Stimulated activated CD4-positive, alpha-beta T cell treated with anti-CD3 and anti-CD28 coated beads, Interleukin-4, amount 100 ng/mL, for 48 hours (primary cell): ENCODE data around the gene LRRC28.
"Not testable (repeated sequence)": the region's sequence is repeated elsewhere in the genome, so short reads cannot be mapped to it uniquely, and the experiment has no call there.

Experiments used
- DNase-seq, 2 donors: peaks; one replicate each; pipeline ENCODE4 v3.0.0-alpha.2; 2020; ENCODE audit warnings: low read depth in 2 of 2

LRRC28 gene

DNA sequence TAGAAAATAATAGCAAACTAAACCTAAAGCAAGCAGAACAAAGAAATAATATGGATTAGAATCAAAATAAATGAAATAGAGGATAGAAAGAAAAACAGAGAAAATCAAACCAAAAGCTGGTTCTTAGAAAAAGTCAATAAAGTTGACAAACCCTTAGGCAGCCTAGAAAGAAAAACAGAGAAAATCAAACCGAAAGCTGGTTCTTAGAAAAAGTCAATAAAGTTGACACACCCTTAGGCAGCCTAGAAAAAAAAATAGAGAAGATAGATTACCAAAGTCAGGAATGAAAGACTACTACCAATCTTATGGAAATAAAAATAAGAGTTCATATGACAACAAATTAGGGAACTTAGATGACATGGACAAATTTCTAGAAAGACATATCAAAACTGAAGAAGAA is 142.4 kb downstream of the LRRC28 start:
- no peak for DNase-seq

DNA sequence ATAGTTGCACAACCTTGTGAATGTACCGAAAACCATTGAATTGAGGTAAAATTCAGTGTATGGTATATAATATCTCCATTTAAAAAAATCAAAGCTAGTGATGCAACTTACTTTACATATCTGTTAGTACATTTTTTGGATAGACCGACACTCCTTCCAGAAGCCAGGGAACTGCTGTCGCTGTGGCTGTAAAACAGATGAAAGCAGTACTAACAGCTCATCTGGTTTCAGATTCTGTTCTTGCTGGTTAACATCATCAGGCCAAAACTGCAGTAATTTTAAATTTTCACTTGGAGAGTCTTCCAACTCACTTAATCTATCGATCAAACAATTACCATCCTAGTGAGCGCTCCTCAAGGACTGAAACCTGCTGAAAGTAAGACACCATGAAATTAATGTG is 145.1 kb downstream of the LRRC28 start:
- DNase-seq = no peak

DNA sequence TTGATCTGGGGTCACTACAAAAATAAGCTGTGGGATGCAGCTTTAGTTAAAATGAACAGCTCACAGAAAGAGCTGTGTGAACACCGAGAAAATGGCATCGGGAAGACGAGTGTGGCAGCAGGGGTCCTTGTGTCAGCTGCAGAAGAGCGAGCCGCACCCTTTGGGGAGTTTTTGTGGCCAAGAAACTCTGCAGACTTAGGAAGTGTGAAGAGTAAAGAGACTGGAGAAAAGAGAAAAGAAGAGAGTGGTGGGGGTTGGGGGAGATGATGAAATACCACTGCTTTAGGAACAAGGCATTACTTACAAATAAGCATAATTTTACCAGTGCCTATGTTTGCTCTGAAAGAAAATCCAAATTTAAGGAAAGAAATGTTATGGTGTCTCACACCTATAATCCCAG is 147.8 kb downstream of the LRRC28 start:
- no peak for DNase-seq

DNA sequence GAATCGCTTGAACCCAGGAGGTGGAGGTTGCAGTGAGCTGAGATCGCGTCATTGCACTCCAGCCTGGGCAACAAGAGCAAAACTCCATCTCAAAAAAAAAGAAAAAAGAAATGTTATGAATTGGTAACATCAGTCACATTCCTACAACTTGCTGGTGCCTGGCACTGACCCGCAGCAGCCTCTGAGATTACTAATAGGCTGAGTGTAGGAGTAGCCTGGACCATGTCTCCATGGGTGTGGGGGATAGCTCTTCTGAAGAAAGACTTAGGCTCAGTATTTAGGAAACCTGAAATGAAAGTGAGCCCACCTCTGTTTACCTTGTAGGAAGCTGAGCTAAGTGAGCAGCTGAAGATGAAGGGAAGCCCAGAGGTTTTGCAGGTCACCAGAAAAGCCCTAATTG is 148.3 kb downstream of the LRRC28 start:
- no peak for DNase-seq

DNA sequence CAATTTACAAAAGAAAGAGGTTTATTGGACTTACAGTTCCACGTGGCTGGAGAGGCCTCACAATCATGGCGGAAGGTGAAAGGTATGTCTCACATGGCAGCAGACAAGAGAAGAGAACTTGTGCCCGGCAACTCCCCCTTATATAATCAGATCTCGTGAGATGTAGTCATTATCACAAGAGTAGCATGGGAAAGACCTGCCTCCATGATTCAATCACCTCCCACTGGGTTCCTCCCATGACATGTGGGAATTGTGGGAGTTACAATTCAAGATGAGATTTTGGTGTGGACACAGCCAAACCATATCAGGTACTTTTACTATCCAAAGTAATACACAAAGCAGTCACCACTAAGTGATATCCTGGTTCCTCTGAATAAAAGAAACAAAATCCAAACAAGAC is 149.9 kb downstream of the LRRC28 start:
- not testable (repeated sequence) for DNase-seq

DNA sequence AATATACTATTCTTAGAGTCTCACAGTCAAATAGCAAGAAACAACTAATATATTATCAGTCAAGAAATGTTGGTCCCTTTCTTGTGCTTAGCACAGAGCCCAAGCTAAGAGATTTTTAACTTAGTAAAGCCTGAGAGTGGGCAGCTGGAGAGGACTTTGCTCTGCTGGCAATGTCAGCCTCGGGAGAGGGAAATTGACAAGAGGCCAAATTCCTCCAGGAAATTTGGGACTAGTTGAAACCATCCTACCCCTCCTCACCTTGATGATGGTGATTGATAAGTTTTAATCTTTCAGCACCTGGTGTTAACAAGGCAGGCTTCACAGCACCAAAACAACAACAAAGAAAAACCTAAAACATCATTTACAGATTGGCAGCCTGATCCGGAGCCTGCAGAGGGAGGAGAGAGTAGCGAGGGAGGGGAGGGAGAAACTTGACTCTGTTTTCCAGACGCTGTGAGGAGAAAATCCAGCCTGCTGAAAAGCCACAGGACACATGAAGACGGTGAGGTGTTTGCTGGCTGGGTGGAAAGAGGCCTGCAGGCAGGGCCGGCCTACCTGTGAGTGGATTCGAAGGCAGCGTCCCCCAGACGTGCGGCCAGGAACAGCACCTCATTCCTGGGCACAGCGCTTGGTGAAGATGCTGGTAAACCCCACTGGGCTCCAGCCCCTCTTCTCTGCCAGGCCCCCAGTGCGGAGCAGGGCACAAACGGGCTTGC is 150.9 kb downstream of the LRRC28 start:
- DNase-seq = no peak

DNA sequence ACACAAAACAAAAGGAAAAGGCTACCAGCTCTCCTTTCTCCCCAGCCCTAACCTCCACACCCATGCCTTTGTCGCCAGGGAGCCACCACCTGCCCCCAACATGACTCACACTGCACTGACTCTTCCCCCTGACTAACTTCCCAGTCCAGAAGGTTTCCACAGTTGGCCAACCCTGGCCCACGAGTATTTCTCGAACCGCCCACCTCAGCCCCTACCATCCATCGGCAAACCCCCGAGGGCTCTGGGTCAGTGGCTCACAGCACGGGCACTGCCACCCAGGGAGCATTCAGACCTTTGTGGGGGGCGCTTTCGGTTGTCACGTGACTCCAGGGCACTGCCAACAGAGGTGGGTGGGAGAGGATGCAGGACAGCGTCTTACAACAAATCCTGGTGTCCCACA is 152.3 kb downstream of the LRRC28 start:
- DNase-seq = no peak

DNA sequence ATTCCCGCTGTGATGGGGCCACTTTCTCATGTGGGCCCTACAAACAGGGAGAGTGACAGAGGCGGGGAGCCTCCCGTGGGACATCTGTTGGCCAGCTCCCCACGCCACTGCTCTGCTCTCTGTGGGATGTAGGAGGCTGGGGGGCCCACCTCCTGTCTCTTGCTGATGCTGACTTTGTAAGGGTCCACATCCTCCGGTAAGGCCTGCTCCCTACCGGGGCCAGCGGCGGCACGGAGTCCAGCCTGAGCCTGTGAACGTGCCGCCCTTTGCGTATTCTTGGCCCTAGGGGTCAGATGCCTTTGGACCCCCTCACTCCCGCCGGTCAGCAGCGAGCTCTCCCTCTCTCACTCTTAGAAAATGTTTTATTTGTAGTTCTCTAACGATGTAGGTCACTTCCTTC is 153.2 kb downstream of the LRRC28 start:
- no peak for DNase-seq

DNA sequence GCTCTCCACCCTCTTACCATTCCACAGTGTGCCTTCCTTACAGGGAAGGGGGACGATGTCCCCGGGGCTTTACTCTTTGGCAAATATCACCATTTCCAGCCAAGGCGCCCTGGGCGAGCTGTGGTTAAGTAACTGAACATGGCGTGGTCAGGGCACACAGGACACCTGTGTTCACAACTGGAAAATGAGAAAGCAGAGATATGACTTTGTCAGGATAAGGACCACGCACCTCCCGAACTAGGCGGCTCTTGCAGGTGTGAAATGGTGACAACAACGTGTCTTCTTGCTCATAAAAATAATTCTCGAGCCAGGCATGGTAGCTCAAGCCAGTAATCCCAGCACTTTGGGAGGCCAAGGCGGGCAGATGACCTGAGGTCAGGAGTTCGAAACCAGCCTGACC is 154.8 kb downstream of the LRRC28 start:
- no peak for DNase-seq

DNA sequence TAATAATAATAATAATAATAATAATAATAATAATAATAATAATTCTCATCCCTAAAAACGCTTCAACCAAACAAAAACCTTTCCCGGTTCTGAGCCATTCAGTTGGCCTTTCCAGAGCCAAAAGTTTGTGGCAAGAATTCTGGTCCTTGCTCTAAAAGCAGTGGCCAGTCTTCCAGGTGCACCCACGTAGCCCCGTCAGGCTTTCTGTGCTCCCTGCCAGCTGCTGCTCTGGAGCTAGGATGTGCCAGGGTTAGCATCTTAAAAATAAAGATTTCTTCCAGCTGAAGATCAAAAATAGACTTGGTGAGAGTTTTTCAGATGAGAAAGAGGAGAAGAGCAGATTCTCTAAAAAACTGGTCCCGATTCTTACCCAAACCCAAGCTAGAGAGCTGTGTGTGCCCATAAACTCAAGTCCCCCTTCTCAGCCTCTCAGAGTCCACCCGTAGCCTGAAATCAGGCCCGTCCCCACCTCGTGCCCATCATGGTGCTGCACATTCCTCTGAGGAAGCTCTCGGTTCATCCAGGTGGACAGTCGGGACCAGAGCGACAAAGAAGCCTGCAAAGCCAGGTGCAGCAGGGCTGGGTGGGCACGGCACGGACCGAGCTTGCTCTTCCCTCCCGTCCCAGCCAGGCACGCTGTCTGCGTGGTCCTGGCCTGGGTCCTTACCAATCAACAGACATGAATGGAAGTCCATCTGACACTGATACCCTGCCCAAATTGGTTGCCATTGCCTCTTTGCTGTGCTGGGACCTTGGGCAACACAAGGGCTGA is 155.6 kb downstream of the LRRC28 start:
- DNase-seq = no peak

DNA sequence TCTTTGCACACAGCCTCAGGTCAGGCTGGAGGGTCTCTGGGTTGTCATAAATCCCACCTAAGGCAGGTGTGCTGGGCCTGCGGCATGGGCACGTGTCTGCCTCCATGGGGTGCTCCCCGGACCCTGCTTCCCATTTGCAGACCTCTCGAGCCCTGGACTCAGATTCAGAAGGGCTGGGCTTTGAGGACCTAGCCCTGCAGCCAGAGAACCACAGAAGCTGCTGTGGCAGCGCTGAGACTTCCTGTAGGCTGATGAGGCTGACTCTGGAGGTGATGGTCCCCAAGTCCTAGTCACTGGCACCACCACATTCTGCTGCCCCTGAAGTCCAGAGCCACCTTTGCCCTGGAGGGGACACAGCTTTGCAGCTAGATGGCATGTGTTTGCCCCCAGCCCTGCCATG is 156.4 kb downstream of the LRRC28 start:
- DNase-seq = no peak

DNA sequence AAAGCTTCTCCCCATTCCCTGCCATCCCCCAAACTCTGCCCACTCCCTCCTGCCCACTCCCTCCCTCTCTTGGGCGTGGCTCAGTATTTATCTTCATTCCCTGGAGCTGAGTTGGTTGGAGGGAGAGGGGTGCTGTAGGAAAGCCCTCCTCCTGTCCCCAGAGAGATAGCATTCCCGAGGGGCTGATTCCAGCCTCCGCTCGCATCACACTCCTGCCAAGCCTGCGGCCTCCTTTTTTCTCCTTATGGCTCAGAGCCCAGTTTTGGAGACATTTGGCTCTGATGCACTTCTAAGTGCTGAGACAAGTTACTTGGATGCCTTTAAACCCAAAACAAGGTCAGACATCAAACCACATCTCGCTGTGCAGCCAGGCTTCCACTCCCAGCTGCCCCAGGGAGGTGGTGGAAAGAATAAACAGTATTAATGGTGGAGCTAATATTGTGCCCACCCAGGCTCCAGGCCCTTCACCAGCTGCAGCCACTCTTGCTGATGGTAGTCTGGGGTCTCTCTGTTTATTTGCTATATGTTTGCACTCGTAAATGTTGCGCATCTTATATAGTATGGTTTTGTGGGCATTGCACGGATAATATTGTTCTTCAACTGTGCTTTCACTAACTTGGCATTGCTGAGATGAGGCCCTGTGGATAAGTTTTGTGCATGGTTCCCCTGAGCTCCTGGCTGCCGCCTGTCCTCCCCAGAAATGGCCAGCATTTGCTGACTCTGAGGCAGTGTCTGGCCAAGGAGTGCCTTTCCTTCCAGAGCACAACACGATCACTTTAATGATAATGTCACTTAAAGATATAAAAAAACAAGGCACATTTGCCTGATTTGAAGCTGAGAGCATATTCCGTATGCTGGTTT is 157.2 kb downstream of the LRRC28 start:
- DNase-seq = no peak

DNA sequence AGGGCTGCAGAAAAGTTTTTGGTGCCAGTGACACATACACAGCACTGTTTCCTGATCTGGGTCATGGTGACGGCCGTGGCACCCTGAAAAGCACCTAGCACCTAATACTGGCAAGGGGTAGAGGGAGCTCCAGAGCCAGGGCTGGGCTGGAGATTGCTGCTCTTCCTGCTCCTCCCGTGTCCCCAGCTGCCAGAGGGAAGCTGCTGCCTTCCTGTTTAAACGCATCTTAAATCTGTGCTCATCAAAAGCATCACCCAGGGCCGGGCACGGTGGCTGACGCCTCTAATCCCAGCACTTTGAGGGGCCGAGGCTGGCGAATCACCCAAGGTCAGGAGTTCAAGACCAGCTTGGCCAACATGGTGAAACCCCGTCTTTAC is 157.8 kb downstream of the LRRC28 start:
- DNase-seq = no peak

DNA sequence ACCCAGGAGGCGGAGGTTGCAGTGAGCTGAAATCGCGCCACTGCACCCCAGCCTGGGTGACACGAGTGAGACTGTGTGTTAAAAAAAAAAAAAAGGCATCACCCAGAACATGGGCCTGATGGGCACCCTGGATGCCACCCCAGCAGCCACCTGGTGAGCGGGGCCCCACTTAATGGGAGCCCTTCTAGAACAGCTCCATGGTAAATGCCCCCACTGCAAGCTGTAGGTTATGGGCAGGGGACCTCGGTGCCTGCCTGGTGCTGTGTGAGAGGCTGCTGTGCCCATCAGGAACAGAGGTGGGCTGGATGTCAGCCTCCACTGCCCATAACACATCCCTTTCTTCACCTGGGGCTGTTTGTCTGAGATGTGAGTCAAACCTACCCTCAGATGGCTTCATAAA is 158.3 kb downstream of the LRRC28 start:
- DNase-seq = no peak

DNA sequence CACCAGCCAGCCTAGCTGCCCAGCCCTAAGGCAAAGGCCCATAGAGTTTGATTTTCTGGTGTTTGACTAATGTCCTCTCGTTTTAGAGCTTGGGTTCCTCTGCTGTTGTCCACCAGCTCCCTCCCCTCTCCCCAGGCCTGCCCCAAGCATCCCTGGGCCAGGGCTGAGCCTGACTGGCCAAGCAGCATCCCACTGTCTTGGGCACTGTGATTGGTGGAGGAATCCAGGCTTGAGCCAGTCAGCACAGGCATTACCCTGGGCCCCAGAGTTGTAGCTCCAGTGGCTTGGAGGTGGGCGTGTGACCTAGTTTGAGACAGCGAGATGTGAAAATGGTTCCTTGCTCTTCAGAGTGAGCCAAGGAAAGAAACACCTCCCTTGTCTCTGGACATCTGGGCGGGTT is 159.2 kb downstream of the LRRC28 start:
- no peak for DNase-seq

DNA sequence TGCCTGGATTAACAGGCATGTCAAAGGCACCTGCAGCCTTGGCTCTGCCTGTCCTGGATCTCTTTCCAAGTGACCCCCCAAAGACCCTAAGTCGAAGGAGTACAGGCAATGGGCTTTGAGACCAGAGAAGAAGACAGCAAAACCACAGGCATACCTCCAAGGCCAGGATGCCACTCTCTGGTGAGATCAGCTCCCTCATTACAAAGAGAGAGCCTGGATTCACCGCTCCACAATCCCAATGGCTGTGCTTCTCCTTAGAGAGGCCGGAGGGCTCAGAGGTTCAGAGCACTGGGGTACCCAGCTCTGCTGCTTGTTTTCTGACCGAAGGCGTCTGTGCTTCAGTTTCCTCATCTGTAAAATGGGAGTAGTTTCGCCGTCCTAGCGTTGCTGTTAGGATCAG is 160.0 kb downstream of the LRRC28 start:
- DNase-seq = no peak

DNA sequence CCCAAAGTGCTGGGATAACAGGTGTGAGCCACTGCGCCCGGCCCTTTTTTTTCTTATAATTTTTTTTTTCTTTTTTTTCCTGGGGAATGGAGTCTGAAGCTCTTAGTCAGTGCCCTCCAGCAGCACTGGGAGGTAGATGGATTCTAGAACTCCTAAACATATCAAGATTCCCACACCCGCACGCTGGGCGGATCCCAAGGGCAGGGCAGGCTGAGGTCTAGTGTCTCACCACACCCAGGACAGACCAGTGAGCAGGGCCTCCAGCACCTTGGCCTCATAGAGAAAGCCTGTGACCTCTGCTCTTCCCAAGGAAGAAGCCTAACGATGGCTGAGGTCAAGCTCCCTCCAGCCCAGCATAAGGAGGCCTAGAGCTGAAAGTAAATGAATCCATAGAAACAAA is 160.8 kb downstream of the LRRC28 start:
- no peak for DNase-seq

DNA sequence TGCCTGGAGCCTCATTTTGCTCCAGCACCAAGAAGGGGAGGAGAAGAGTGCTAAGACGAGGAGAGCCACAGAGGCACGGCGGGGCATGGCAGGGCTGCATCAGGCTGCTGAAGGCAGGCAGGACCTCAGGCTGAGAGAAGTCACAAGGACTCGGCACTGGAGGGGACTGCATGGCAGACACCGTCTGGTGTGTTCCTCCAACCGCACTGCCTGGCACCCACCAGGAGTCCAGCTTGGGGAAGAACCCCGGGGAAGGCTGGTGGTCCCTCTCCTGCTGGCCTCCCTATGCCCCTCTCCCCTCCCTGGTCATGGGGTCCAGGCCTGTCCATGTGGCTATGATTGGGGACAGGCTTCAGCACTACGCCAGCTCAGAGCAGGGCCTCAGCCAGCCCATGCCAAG is 161.3 kb downstream of the LRRC28 start:
- DNase-seq = no peak

DNA sequence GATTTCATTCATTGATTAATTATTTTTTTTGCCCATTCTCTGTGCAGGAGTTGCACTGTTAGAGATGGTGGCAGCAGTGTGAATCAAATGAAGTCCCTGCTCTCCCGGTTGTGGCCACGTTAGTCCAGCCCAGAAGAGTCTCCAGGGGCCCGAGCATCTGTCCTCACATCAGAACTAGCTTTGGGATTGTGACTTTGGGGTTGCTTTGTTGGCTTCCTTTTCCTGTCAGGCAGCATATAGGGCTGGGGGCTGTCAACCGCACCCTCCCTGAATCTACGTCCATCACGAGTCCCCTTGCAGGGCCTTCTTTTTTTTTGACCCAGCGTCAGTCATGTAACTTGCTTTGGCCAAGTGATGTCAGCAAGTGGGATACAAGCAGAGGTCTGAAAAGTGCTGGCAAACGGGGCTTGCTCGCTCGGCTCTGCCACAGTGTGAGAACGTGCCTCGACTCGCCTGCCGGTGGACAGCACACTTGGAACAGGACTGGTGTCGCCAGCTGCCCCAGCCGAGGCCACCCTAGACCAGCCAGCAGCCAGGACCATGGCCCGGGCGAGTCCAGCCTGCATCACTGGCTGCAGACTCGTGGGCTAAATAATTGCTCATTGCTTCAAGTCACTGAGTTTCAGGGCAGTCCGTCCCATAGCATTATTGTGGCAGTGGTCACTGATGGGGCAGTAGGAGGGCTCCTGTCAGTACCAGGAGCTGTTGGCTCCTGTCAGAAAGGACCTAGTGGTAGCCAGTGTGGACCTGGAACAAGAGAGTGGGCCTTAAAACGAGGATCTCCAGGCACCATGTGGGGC is 162.9 kb downstream of the LRRC28 start:
- DNase-seq = no peak

DNA sequence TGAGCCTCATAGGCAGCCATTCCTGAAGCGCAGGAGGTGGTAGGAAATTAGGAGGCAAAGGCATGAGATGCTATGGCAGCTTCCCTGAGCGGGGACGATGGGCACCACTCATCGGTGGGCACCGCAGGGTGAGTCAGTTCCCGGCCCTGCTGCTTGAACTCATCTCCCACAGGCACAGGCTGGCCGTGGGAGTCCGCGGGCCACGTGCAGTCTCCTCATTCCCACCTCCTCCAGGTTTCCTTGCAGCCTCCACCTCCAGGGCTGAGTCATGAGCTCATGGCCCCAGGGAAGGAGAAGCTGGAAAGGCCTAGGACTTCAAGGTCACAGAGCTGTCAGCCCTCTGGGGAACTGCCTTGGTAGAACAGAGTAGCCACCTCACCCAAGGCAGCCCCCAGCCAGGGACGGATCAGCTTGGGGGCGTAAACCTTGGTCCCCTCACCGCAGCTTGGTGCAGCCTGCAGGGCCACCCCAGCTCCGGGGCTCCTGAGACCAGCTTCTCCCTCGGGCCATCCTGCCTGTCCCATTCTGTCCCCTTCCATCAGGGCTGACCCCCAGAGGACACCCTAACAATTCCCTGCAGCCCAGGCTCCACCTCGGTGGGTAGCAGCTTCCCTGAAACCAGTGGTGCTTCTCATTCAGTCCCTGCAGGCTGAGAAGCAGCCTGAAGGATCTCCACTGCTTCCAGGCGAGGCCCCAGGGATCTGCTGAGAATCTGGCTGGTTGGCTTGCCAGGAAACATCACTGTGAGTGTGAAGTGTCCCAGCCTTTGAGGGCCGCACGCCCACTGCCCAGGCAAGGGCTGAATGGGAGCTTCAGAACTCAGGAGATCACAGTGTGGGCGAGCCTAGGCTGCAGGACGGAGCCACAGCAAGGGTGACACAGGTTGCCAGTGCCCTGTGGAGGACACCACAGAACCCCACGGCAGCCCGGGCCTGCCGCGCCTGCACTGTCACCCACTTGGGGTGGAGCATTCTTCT is 163.8 kb downstream of the LRRC28 start:
- DNase-seq = no peak
